ENCODE data around the gene PSAPL1.

PSAPL1 gene

DNA sequence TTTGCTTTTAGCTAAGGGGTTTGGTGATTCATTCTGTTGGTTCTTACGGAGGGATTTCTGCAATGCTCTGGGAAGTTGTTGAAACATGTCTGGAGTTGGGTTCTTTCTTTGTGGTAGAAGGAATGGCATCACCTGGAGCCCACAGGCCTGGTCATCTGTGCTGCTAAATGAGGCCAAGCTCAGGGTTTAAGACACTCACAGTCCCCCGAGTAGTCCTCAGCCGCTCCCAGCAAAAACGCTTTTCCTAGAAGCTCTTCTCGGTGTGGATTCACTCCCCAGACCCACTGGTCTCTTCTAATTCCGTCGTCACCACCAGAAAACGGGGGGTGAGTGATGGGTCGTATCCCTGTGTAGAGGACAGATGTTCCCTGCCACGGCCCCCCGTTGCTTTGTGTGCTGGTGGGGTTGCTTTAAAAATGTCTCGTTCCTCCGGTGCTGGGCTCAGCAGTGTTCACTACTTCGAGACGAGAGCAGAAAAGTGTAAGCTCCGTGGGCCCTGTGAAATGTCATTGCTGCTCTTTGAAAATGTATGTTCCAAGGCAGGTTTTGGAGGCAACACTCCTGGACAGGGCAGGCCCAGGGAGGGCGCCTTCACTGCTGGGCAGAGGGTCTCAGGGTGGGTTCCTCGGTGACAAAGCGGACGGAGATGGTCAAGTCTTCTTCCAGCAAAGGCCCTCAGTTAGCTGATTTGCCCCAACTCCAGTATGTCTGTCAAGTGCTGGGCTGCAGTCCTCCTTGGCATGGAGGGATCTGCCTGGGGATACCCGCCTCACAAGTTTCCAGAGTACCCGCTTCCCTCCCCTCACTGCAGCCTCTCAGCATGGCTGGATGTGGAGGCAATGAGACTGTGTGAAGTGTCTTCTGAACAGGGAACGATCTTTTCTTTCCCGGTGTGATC, 37.3 kb downstream of the PSAPL1 start:
- no peak for DNase-seq (ENCODE audit: low read depth in 2 of 2)

DNA sequence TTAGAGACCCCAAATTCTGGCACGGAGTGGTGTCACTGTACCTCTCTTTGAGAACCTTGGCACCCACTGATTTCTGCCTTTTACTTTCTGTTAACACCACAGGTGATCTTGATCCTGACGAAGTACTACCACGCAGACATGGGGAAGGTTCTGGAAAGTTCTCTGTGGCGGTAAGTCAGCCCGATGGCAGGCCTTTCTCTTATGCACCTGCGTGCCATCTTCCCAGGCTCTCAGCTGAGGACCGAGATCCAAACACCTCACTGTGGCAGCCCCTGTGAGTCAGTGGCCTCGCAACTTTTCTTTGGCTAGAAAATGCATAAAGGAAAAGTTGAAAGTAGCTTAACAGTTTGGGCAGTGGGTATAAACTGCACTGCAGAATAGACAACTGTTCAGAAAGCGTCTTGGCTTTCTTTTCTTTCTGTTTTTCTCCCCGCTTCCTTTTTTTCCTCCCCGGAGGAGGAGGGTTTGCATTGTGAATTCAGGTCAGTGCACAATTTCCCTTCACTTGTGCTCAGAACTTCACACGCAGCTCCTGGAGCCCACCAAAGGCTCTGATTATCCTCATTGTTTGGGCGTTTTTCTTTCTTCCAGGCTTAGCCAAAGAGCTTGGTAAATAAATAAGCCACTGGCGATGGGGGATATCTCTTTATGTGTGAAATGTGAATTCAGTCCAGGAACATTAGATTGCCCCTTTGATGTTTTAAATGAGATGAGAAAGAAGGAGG, 38.4 kb downstream of the PSAPL1 start:
- DNase-seq (ENCODE audit: low read depth in 2 of 2): no peak

DNA sequence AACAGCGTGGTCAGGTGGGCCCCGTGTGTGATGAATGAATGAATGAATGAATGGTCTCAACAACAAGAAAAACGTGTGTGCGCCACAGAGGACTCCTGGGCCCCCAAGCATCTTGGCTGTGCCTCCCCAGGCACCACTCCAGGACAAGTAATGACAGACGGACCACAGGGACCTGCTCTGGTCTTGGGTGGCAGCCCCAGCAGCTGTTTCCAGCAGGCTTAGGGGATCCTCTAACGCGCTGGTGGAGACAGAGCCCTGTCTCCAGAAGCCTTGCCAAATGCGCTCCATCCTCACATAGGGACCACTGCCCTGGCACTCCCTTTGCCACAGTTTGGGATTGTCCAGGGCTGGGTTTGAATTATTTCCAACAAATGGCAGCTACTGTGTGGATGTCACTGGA, 39.1 kb downstream of the PSAPL1 start:
- no peak for DNase-seq (ENCODE audit: low read depth in 2 of 2)

DNA sequence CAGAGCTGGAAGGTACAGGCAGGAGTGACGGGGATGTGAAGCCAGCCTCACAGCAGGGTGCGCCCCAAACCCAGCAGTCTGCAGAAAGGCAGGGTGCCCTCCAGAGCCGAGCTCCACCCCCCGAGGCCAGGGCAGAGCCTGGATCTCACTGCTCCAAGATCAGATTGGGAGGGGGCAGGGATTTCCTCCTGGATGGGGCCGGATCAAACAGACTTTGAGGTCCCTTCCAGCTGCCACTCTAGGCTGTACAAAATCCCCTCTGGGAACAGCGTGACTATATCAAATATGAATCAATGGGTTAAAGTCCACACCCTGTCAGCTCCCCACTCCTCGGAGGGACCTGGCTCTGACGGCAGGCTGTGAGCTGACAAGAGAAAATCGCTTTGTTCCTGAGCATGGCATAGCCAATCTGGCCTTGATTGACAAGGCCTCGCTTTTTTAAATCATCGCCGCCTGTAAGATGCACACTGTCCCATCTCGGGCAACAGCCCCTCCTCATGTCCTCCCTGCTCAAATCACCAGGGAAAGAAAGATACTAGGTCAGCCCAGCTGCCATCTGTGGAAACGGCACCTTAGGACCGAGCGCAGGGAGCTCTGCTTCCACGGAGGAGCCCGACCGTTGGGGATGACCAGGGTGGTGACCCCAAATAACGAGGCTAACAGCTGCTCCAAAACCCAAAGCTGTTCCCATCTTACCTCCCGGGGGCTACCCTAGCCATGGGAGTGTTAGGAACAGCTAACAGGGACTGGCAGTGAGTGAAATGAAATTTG, 39.9 kb downstream of the PSAPL1 start:
- no peak for DNase-seq (ENCODE audit: low read depth in 2 of 2)

DNA sequence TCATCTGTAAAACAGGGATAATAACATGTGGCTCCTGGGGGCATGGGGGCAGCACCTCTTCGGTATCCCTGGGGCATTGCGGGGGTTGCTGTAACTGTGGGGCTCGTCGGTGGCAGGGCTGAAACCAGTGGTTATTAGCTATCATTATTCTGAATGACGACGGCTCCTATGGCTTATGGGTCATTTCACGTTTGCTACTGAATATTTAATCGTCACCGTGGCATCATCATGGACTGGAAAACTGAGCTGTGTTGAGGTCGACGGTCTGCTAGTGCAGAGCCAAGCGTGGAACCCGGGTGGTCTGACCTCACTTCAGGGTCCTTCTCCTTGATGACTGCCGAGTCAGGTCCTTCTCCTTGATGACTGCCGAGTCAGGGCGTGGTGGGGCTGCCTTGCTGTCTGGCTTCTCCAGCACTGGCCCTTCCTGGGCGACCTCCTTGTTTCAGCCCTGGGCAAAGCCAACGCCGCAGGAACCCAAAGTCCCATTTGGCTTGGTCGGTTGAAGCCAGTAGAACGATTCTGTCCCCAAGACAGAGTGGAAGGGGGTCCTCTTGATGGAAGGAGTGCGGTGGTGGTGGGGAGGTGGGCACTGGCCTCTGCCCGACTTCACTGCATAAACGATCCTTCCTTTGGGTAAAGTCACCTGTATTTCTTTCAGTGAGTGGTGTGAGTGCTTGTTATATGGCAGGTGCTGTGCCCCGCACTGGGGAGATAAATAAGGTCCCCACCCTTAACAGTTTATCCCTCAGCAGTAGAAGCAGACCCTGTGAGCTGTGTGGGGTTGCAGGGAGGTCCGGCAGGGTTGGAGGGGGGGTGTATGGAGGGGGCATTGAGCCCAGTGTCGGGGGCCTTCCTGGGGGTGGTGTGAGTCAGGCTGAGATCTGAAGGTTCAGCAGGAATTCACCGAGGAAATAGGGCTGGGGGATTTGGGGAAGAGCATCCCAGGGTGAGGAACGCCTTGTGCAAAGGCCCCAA, 40.8 kb downstream of the PSAPL1 start:
- no peak for DNase-seq (ENCODE audit: low read depth in 2 of 2)

DNA sequence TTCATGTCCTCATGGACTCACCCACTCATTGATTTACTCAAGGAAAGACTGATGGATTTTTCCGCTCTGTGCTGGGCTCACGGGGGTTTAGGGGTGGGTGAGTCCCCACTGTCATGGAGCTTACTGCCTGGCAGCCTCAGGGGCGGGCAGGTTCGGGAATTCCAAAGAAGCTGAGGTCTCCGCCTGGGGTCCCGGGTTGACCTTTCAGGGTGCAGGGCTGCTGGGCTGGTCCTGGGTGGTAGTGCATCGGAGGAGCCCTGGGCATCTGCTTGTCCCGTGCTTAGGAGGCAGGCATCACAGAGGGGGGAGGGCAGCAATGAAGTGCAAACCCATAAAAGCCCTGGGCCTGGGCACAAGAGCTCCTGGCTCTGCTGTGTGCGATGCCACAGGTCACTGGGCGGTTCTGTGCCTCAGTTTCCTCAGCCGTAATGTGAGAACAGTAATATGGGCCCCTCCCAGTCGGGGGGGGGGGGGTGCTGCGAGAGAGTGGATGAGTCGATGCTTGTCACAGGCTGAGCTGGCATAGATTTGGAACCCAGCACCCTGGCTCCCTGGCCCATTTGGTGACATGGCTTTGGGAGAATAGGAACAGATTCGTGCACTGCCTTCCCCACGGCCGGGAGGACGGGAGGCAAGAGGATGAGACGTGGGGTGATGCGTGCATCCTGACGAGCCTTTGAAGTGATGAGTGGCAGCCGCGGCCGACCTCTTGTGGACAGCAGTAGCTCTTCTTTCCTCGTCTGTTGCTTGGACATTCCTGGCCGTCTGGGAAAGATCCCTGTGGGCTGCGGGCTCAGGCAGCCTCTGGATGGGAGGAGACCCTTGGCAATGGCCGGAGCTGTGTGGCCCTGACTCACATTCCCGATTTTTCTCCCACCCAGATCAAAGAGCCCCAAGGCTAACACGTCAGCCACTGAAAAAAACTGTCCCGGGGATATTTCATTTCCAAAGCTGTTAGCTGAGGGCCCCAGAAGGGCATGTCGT, 42.0 kb downstream of the PSAPL1 start:
- DNase-seq (ENCODE audit: low read depth in 2 of 2): no peak

DNA sequence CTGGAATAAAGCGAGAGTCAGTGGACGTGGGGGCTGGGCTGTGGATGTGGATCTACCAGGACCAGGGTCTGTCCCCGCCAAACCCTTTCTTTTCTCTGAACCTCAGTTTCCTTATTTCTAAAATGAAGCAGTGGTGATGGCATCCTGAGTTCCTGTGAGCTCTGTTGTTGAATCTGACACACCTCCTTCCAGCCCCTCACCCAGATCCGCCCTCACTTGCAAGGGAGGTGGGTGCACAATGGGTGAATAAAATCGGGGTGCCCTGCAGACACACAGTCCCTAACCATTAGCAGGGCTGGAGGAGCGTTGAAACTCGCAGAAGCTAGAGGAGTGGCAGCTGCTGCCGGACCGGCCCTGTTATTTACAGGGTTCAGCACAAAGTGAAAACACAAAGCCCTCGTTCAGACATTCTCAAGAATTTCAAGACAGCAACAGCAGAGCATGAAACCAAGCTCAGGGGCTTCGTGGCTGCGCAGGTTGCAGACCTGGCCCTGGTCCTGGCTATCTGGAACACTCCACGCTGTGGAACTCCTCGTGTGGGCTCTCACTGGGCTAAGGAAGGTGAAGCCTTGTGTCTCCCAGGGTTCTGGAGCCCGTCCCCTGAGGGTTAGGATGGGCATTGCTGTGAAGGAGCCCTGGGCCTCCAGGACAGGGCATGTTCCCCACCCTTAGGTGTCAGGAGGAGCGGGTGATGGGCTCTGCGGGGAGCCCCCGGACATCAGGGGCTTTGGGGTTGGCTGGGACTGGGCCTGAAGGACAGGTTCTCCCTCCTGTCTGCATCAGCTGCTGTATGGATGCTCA, 42.9 kb downstream of the PSAPL1 start:
- DNase-seq (ENCODE audit: low read depth in 2 of 2): no peak

DNA sequence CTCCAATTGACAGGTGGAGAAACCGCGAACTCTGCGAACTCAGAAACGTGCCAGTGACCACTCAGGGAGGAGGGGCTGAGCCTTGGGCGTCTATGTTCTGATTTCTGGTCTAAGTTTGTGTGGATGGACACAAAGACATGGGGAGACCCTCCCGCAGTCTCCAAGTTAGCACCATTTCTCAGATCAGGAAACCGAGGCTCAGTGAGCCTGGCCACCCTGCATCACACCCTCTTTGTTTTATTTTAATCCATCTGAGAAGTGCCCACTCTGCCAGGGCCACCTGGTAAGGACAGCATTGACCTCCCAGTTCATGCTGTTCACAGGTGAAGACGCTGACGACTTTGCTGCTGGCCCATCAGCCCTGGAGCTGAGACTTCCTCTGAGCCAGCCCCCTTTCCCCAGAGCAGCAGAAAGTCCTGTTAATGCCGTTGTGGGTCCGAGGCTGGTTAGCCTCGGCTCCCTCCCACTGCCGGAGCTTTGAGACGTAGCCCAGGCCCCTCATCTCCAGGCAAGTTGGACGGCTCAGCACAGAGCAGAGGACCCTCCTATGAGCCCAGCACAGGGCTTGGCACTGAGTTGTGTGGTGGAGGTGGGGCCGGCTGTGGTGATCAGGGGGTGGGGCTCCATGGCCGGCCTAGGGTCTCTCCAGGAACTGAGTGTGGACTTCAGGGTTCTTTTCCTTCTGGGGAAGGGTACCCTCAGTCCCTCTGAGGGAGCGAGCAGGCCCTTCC, 43.7 kb downstream of the PSAPL1 start:
- no peak for DNase-seq (ENCODE audit: low read depth in 2 of 2)

DNA sequence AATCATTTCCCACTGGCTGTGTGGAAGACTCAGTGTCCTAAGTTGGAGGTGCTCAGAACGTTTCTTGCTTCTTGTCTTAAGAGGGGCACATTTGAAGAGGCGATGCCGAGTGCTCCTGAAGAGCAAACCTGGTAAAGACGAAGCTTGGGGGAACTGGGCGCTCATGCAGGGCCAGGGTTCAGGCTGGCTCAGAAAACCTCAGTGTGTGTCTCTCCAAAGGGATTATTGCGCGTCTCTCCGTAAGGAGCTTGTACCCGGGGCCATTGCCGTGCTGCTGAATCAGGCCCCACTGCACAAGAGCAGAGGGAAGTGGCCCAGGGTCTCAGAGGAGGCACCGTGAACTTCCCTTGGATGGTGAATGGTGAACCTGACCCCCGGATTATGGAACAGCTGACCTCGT, 44.4 kb downstream of the PSAPL1 start:
- no peak for DNase-seq (ENCODE audit: low read depth in 2 of 2)

DNA sequence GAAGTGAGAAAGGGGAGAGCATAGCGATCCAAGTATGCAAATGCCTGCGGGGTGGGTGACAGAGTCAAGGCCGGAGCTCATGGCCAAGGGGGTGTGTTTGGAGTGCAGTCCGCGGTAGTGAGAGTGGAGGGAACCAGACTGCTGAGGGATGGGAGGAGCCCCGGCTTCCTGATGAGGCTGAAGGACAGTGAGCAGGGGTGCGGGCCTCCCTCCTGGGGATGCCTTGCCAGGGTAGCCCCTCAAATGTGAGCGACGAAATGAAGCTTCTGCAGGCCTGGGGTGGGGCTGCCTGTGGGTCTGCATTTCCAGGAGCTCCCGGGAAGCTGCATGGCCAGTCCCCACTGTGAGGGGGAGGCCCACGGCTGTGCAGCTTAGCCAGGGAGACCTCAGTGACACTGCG, 45.0 kb downstream of the PSAPL1 start:
- no peak for DNase-seq (ENCODE audit: low read depth in 2 of 2)

DNA sequence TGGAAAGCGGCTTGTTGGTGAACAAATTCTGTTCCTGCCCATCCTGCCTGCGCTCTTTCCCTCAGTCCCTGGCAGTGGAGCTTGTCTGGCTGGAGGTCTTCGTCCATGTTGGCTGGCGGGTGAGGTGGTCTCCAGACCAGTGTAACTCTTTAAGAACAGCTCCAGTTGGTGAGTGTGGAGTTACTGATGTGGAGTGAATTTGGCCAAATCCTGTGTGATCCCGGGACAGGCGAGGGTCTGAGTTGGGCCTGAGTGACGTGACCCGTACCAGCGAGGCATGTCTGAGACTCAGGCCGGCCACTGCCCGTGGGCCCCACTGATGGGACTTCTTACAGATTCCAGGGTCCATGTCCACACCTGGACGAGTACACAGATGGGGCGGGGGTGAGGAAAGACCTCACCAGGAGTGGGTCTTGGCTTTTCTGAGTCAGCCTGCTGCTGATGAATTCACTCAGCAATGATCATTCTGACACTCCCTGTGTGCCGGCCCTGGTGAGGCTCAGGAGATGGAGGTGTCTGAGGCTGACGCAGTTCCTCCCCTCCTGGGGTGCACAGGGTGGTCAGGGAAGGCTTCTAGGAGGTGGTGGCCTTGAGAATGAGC, 45.5 kb downstream of the PSAPL1 start:
- no peak for DNase-seq (ENCODE audit: low read depth in 2 of 2)

DNA sequence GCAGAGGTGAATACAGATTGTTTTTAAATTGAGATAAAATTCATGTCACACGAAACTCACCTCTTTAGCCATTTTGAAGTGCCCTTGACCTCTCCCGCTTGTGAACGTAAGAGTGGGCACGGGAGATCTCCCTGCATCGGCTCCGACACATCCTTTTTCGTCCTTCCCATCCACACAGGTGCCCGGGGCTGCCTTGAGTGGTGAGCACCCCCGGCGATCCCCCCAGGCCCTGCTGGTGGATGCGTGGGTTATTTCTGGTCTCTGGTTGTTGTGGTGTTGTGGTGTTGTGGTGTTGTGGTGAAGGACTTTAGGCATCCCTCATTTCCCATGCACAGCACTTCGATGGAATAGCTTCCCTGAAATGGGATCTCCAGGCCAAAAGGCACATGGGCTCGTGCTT, 46.1 kb downstream of the PSAPL1 start:
- no peak for DNase-seq (ENCODE audit: low read depth in 2 of 2)

DNA sequence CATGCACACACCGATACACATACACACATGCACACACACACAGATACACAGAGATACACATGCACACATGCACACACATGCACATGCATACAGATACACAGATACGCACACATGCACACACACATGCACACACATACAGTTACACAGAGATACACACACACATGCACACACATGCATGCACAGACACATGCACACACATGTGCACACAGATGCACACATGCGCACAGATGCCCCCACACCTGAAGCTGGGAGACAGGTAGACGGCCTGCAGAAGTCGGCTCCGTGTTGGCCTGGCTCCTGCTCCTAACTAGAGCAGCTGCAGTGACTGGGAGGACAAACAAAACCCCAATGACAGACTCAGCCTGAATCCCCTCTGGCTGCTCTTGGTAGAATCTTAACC, 46.8 kb downstream of the PSAPL1 start:
- DNase-seq (ENCODE audit: low read depth in 2 of 2): no peak

DNA sequence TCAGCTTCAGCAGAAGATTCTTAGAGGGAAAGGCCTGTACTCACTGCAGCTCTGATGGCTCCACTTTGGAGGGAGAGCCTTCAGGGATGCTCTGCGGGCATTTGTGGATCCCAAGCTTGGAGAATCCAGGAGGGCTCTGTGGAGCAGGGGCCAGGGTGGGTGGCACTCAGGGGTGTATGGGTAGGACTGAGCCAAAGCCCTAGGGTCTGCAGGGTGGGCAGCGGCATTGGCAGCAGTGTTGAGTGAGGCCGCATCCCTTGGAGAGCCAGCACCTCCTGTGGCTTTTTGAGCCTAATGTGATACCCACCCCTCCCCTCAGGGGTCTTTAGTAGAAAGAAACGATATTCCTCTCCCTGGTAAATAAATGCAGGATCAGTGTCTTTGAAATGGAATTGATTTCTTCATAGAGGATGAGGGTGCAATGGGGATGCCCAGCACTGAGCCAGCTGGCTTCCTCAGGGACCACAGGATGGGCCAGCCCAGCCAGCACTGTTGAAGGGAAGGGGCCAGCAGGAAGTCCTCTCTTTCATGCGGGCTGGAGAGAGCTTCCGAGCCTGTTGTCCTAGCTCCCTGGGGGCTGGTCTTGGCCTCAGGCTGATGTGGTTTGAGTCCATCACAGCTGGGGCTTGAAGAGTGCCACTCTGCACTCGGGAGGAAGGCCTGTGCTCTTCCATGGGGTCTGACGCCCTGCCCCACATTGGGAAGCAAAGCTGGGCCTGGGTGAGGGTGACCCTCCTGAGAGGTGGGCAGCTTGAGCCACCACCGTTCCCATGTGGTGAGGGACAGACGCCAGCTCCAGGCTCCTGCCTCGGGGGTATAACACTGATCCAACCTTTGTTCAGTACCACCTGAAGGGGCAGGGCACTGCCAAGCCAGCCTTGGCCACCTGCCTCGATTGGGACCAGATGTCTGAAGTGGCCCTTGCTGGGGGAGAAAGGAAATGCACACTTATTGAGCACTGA, 49.5 kb downstream of the PSAPL1 start:
- DNase-seq (ENCODE audit: low read depth in 2 of 2): no peak

DNA sequence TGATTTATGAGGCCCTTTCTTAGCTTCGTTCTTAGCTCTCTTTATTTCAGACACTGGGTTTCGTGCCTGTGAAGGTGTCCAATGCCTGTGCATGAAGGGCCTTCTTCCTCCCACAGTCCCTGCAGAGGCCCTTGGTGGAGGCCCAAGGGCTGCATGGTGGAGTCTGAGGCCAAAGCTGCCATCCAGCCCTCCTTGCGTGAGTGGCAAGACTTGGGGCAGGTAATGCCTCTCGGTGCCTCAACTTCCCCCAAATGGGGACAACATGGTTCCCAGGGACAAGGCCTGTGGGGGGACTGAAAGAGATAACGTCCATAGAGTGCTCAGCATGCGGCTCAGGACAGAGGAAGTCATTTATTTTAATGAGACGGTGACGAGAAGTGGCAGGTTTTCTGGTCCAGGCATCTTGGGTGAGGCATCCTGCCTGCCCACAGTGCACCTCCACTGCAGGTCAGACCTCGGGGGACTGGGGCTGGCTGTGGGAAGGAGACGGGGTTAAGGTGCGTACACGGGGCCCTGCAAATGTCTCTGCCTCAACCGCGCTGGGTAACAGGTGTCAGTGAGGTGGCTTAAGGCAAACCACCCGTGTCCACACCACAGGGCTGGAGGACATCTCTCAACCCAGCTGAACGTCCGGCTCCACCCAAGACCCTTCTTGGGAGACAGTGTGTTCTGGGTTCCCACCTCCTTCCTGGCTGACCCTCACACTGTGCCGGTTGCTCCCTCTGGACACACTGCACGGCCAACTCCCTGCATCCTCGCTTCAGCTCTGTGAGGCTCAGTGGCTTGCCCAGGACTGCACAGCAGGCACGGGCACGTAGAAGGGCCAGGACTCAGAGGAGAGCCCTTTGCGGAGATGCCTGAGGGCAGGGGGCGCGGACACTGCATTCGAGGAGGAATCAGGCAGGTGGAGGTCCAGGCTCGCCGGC, 50.5 kb downstream of the PSAPL1 start:
- no peak for DNase-seq (ENCODE audit: low read depth in 2 of 2)

DNA sequence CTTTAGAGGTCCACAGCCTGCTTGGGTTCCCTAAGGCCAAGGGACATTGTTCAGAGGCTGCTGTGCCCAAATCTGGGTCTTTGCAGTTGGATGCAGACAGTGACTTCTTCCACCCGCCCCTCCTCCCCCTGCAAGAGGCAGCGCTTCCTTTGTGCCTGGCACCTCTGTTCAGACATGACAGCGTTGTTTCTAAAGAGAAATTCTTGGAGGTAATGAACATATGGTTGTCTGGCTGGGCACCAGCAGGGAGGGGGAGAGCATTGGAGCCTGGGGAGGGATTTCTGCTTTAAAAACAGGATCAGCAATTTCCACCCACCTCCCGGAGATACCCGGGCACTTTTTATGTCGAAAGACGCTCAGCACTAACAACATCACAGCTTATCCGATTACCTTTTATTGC, 51.5 kb downstream of the PSAPL1 start:
- DNase-seq (ENCODE audit: low read depth in 2 of 2): no peak
